HL-60/S4 (cell line): Measurements from ENCODE around the gene ZNF358.
"Not testable (repeated sequence)": the region's sequence is repeated elsewhere in the genome, so short reads cannot be mapped to it uniquely, and the experiment has no call there.

Experiments used
- in situ Hi-C: fragments of 300-500 bp; cut with MboI; formaldehyde crosslinking; loops from 2 replicates; pipeline ENCODE4 v1.14.3; 2022; ENCODE audit warnings: low sequenced_read_pairs

The ZNF358 gene

GRCh38 chr19:7534531-7535046, 18.7 kb downstream of the ZNF358 start:
- in situ Hi-C loops = no loop called here

GRCh38 chr19:7535047-7535997, 19.4 kb downstream of the ZNF358 start, which contains the start of gene PNPLA6:
TSS of gene PNPLA6 (plus strand) at chr19:7535717. CDS start at chr19:7535789, 72 bp downstream.
- in situ Hi-C loops = no loop called here

- in situ Hi-C loops = no loop called here
Observed at GRCh38 chr19:7535998-7536695, 20.2 kb downstream of the ZNF358 start.

GRCh38 chr19:7538990-7539389, 23.1 kb downstream of the ZNF358 start:
- in situ Hi-C loops = not testable (repeated sequence)

DNA sequence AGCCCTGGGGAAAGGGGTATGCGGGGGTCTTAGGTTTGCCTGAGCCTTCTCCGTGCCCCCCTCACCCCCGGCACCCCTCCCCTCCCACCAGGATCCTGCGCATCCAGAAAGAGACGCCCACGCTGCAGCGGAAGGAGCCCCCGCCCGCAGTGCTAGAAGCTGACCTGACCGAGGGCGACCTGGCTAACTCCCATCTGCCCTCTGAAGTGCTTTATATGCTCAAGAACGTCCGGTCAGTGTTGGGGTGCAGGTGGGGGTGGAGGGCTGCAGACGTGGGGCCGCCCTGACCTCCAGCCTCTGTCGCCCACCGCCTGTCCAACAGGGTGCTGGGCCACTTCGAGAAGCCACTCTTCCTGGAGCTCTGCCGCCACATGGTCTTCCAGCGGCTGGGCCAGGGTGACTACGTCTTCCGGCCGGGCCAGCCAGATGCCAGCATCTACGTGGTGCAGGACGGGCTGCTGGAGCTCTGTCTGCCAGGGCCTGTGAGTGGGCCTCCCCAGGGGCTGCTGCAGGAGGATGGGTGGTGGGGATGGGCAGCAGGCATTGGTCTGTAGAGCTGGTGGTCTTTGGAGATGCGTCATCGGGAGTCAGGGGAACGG, 24.0 kb downstream of the ZNF358 start:
- in situ Hi-C loops = no loop called here

DNA sequence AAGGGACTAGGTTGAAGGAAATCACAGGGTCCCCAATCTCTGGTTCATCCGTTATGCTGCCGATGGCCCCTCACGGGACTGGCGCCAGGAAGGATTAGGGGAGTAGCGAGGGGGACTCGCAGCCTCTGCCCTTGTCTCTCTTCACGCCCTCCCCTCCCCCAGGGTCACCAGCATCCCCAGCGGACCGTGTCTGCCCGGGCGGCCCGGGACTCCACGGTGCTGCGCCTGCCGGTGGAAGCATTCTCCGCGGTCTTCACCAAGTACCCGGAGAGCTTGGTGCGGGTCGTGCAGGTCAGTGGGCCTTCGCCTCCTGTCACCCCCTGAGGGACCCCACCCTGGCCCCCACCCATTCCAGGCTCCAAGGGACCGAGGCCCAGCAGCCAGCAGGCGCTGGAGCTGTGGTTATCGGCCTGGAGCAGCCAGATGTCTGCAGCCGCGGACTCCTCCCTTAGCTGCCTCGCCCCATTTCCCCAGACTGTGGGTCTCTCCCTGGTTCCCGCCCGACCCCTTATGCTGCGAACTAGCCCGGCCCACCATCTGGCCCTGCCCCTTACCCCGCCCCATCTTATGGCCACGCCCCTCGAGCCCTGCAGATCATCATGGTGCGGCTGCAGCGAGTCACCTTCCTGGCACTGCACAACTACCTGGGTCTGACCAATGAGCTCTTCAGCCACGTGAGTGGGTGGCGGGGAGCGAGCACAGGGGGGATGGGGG, 25.0 kb downstream of the ZNF358 start:
- in situ Hi-C loops = no loop called here

DNA sequence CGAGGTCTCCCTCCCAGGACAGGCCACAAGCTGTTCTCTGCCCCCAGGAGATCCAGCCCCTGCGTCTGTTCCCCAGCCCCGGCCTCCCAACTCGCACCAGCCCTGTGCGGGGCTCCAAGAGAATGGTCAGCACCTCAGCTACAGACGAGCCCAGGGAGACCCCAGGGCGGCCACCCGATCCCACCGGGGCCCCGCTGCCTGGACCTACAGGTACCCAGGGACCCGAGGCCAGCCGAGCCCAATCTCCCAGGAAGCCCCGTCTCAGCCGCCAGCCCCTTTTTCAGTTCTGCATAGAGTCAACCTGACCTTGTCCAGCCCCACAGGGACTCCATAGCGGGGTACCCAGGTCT, 25.5 kb downstream of the ZNF358 start:
- in situ Hi-C loops = no loop called here

DNA sequence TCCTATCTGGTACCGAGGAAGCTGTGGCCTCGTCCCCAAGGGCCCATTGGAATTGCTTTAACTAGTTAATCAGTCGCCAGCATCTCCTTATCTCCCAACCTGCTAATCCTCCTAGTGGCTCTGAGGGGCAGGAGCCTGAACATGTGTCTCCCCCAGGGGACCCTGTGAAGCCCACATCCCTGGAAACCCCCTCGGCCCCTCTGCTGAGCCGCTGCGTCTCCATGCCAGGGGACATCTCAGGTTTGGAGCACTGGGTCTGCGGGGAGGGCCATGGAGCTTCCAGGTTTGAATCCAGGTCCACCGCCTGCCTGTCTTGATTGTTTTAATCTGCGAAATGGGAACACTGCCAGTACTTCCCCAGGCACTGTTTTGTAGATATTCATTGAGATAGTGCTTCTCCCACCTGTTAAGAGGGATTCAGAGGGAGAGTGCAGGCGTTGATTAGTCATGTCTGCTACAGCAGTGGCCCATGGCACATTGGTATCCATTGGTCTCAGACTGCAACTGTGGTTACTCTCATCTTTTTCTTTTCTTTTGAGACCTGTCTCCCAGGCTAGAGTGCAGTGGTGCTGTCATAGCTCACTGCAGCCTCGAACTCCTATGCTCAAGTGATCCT, 26.0 kb downstream of the ZNF358 start:
- in situ Hi-C loops = no loop called here

DNA sequence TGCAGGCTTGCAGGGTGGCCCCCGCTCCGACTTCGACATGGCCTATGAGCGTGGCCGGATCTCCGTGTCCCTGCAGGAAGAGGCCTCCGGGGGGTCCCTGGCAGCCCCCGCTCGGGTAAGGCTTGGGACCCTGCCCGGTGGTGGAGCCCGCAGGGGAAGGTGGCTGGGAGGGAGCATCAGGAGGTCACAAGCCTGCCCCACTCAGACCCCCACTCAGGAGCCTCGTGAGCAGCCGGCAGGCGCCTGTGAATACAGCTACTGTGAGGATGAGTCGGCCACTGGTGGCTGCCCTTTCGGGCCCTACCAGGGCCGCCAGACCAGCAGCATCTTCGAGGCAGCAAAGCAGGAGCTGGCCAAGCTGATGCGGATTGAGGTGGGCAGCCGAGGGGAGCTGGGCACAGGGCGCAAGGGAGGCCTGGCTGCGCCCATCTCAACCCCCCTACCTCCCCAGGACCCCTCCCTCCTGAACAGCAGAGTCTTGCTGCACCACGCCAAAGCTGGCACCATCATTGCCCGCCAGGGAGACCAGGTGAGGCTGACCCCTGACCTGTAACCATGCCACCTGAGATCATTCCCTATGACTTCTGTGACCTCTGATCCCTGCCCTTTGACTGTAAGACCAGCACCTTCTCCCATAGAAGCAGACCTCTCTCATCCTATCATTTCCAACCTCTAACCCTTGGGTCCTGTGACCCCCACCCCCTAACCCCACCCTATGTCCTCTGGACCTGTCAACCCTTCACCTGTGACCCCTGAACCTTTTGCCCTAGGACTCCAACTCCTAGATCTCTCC, 26.8 kb downstream of the ZNF358 start:
- in situ Hi-C loops = no loop called here

GRCh38 chr19:7544626-7545025, 28.7 kb downstream of the ZNF358 start:
- in situ Hi-C loops = no loop called here

DNA sequence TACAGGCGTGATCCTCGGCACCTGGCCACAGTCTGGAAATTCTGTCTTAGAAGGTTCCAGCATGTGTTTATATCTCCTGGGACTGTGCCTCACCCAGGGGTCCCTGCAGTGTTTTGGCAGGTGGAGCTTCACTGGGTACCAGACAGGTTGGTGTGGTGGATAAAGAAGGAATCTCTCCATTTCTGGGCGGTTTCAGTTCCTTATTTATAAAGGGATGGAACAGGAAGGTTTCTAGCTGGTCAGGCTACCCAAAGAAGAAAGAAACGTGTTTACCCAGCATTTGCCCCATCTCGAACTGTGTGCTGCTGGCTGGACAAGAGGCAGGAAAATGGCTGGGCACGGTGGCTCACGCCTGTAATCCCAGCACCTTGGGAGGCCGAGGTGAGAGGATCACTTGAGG, 29.4 kb downstream of the ZNF358 start:
- in situ Hi-C loops = no loop called here

- in situ Hi-C loops = no loop called here
Observed at GRCh38 chr19:7545904-7546303, 30.0 kb downstream of the ZNF358 start.

GRCh38 chr19:7547159-7547558, 31.3 kb downstream of the ZNF358 start:
- in situ Hi-C loops = no loop called here

DNA sequence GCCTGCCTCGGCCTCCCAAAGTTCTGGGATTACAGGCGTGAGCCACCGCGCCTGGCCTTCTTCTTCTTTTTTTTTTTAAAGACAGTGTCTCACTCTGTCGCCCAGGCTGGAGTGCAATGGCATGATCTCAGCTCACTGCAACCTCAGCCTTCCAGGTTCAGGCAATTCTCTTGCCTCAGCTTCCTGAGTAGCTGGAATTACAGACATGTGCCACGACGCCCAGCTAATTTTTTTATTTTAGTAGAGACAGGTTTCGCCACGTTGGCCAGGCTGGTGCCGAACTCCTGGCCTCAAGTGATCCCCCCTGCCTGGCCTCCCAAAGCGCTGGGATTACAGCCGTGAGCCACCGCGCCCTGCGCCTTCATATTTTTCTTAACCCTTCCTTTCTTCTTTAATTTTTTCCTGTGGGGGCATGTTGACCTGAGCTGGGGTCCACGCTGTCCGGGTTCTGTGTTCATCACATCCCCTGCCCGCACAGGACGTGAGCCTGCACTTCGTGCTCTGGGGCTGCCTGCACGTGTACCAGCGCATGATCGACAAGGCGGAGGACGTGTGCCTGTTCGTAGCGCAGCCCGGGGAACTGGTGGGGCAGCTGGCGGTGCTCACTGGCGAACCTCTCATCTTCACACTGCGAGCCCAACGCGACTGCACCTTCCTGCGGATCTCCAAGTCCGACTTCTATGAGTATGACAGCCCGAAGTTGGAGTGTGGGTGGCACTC, 33.7 kb downstream of the ZNF358 start:
- in situ Hi-C loops = no loop called here

GRCh38 chr19:7550169-7550770, 34.4 kb downstream of the ZNF358 start:
- in situ Hi-C loops = no loop called here

DNA sequence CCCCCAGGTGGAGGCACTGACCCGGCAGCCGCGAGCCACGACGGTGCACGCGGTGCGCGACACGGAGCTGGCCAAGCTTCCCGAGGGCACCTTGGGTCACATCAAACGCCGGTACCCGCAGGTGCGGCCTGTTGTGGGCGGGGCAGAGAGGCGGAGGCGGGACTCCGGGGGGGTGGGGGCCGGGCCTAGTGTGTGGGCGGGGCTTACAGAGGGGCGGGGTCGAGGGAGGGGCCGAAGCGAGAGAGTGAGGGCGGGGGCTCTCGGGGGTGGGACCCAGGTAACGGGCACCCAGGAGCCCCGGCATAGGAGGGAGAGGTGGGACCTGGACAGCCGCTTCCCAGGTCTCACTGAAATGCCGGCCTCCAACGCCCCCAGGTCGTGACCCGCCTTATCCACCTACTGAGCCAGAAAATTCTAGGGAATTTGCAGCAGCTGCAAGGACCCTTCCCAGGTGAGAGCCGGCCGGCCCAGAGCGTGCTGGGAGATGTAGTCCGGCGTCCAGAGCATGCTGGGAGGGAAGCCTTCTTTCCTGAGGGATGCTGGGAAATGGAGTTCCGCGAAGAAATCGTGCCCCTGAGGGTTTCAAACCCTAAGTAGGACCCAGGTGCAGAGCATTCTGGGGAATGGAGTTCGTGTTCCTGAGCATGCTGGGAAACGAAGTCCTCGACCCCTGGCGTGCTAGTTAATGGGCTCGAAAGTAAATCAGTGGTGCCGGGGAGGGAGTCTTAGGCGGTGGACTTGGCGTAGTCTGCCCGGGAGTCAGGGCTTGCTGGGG, 35.3 kb downstream of the ZNF358 start:
- in situ Hi-C loops = no loop called here

DNA sequence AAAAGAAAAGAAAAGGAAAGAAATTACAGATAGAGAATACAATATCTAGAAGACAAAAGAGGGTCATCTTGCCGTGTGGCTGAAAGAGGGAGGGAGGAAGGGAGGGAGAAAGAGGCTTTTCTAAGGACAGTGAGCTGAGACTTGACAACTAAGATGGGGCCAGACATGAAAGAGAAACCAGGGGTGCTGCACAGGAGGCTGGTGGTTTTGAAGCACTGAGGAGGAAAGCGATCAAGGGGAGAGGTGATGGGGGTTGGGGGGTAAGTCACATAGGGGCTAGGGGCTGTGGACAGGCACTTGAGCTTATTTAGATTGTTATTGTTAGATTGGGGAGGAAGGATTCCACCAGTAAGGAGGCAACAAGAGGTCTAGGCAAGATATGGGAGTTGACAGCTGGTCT, 36.9 kb downstream of the ZNF358 start:
- in situ Hi-C loops = no loop called here

GRCh38 chr19:7554565-7554964, 38.7 kb downstream of the ZNF358 start:
- in situ Hi-C loops = no loop called here
